ENCODE data around the gene KCNH5.

Gene KCNH5

GRCh38 chr14:63012171-63012570, 33.1 kb downstream of the KCNH5 start:
- Histone ChIP-seq H3K9me2 (replicated peaks; ENCODE audit: insufficient read depth, low read length) (no peaks in the 10 kb centered on the region), H3F3A (ENCODE audit: insufficient read depth, low read length) (no peaks in the 10 kb centered on the region), H2AFZ (ENCODE audit: low read length) (no peak overlapping the region), H3K27ac (ENCODE audit: low read length) (no peak overlapping the region), H3K36me3 (replicated peaks; ENCODE audit: insufficient read depth, low read length) (no peaks in the 10 kb centered on the region), H3K27me3 (replicated peaks; ENCODE audit: insufficient read depth, low read length) (no peaks in the 10 kb centered on the region), H3K9me3 (replicated peaks; ENCODE audit: insufficient read depth, low read length) (no peaks in the 10 kb centered on the region), H3K4me1 (ENCODE audit: low read length) (no peaks in the 10 kb centered on the region), H3K9ac (ENCODE audit: low read length) (no peak overlapping the region), H4K20me1 (ENCODE audit: insufficient read depth, low read length) (no peaks in the 10 kb centered on the region), H3K4me2 (ENCODE audit: low read depth, low read length) (no peak overlapping the region), H3K79me2 (ENCODE audit: low read length) (no peaks in the 10 kb centered on the region), H3K4me3 (ENCODE audit: low read length) (no peak overlapping the region)
- no peak for DNase-seq
- no peak for TF ChIP-seq EZH2 (optimal IDR thresholded peaks at IDR 0.05; ENCODE audit: low read depth, low read length)
- no peak for TF ChIP-seq EZH2phosphoT487 (IDR thresholded peaks at IDR 0.05; ENCODE audit: low read length)
- TF ChIP-seq CTCF (IDR thresholded peaks at IDR 0.05; ENCODE audit: low read length) = no peak

DNA sequence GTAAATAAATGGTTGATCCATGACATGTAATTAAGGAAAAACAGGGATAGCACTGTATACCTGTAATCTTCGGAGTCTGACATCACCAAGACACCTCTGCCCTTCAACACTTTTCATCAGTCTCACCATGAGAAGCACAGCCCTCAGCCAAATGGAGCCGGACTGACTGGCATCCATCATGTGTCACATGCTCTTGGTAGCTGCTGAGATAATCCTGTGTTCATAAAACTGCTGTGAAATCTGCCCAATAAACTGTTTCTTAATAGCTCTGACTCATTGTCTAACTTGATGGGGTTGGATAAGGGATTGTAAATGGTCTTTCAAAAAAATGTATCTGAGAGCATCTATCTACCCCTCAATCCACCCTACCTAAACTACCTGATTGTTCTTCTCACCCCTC, 33.6 kb downstream of the KCNH5 start:
- Histone ChIP-seq H3K27ac (ENCODE audit: low read length) (no peak overlapping the region), H2AFZ (ENCODE audit: low read length) (no peak overlapping the region), H3F3A (ENCODE audit: insufficient read depth, low read length) (no peaks in the 10 kb centered on the region), H3K9ac (ENCODE audit: low read length) (no peak overlapping the region), H4K20me1 (ENCODE audit: insufficient read depth, low read length) (no peaks in the 10 kb centered on the region), H3K9me2 (replicated peaks; ENCODE audit: insufficient read depth, low read length) (no peaks in the 10 kb centered on the region), H3K27me3 (replicated peaks; ENCODE audit: insufficient read depth, low read length) (no peaks in the 10 kb centered on the region), H3K36me3 (replicated peaks; ENCODE audit: insufficient read depth, low read length) (no peaks in the 10 kb centered on the region), H3K4me1 (ENCODE audit: low read length) (no peaks in the 10 kb centered on the region), H3K4me3 (ENCODE audit: low read length) (no peak overlapping the region), H3K9me3 (replicated peaks; ENCODE audit: insufficient read depth, low read length) (no peaks in the 10 kb centered on the region), H3K79me2 (ENCODE audit: low read length) (no peaks in the 10 kb centered on the region), H3K4me2 (ENCODE audit: low read depth, low read length) (no peak overlapping the region)
- TF ChIP-seq EZH2phosphoT487 (IDR thresholded peaks at IDR 0.05; ENCODE audit: low read length) = no peak
- no peak for TF ChIP-seq EZH2 (optimal IDR thresholded peaks at IDR 0.05; ENCODE audit: low read depth, low read length)
- no peak for TF ChIP-seq CTCF (IDR thresholded peaks at IDR 0.05; ENCODE audit: low read length)
- no peak for DNase-seq

DNA sequence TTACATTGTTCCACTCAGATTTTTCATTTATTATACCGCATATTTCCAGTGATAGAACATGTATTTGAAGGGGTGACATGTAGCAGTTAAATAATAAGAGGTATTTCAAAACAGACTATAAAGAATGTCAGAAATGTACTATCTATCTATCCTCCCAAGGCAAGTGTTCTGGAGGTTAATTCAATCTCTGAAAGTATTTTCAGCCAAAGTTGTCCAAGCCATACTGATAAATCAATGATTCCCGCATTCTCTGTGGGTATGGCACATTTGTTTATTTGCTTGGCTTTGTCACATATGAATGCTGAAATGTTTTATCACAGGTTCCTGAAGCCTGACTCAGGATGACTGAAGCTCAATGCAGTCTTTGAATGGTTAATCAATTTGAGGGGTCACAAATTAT, 35.8 kb downstream of the KCNH5 start:
- no peaks in the 10 kb centered on the region for H3K36me3 ChIP-seq (replicated peaks; ENCODE audit: insufficient read depth, low read length)
- no peak overlapping the region for H2AFZ ChIP-seq (ENCODE audit: low read length)
- no peaks in the 10 kb centered on the region for H3K9me3 ChIP-seq (replicated peaks; ENCODE audit: insufficient read depth, low read length)
- H3K27me3 ChIP-seq (replicated peaks; ENCODE audit: insufficient read depth, low read length) = no peaks in the 10 kb centered on the region
- no peak overlapping the region for H3K9ac ChIP-seq (ENCODE audit: low read length)
- DNase-seq = no peak
- H3K4me3 ChIP-seq (ENCODE audit: low read length) = no peak overlapping the region
- H3K4me2 ChIP-seq (ENCODE audit: low read depth, low read length) = no peak overlapping the region
- no peaks in the 10 kb centered on the region for H3K4me1 ChIP-seq (ENCODE audit: low read length)
- H3K27ac ChIP-seq (ENCODE audit: low read length) = no peak overlapping the region
- no peaks in the 10 kb centered on the region for H3K9me2 ChIP-seq (replicated peaks; ENCODE audit: insufficient read depth, low read length)
- no peaks in the 10 kb centered on the region for H4K20me1 ChIP-seq (ENCODE audit: insufficient read depth, low read length)
- no peaks in the 10 kb centered on the region for H3K79me2 ChIP-seq (ENCODE audit: low read length)
- TF ChIP-seq EZH2phosphoT487 (IDR thresholded peaks at IDR 0.05; ENCODE audit: low read length) (no peak), EZH2 (optimal IDR thresholded peaks at IDR 0.05; ENCODE audit: low read depth, low read length) (no peak), CTCF (IDR thresholded peaks at IDR 0.05; ENCODE audit: low read length) (no peak)
- no peaks in the 10 kb centered on the region for H3F3A ChIP-seq (ENCODE audit: insufficient read depth, low read length)

Data from MM.1S (cell line).